ENCODE data around the gene EXOC3L2.
"Not testable (repeated sequence)": the region's sequence is repeated elsewhere in the genome, so short reads cannot be mapped to it uniquely, and the experiment has no call there.

Gene EXOC3L2

GRCh38 chr19:45254044-45254531 lies 8.9 kb upstream of the EXOC3L2 start:
- no peak for DNase-seq

- DNase-seq = peak; percentile 30
These were observed 8.3 kb upstream of the EXOC3L2 start for GRCh38 chr19:45253396-45254027.

GRCh38 chr19:45251452-45252354 lies 6.5 kb upstream of the EXOC3L2 start:
- peak; percentile 21 for DNase-seq

- peak; percentile 73 for DNase-seq
These were observed 5.7 kb upstream of the EXOC3L2 start, which contains the start of gene MARK4 for GRCh38 chr19:45250832-45251451. Gene MARK4, plus strand, starts transcription at chr19:45251271. Its CDS starts 318 bp downstream, at chr19:45251589.

DNA sequence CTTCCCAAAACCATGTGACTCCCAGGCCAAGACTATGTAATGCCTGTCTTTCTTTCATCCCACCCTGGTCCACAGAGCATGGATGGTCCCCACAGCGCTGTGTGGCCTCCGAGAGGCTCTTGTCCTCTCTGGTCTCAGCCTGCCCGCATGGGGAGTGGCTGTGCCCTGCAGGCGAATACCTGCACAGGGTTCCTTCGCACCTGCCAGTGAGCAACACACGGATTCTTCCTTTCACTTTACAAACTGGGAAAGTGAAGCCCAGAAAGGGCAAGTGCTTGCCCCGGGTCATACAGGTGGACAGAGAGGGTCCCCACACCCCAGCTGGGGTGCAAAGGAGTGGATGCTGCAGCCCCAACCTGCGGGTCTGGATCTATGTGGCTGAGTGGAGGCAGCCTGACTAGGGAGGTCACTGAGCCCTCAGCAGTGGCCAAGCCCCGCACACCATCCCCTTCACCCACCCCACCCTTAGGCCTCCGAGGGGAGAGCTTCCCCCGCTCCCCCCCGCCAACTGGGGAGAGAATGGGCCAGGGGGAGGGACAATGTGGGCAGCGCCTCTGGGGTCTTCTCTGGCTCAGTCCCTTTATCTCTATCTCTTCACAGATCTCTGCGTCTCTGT lies 5.1 kb upstream of the EXOC3L2 start:
- DNase-seq = no peak

DNA sequence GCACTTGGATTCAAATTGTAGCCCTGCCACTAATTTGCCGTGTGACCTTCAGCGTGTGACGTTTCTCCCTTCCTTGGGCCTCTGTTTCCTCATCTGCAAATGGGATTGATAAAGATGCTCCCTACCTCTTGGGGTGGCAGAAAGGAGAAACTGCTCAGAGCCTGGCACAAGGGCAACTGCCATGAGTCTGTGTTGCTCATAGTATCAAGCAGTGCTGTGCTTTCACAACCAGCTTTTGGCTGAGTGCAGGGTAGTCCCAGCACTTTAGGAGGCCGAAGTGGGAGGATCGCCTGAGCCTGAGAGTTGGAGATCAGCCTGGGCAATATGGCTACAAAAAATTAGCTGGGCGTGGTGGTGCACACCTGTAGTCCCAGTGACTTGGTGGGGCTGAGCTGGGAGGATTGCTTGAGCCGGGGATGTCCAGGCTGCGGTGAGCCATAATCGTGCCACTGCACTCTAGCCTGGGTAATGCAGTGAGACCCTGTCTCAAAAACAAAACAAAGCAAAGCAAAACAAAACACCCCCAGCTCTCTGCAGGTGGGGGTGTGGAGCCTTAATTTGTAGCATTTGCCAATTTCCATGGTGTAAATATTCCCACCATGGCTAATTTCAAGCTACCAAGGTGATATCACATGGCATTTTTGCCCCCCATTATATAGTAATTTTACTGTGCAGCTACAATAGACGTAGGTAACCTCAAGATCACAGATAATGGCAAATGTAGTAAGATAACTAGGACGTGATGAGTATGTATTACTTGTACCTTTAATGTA lies 4.2 kb upstream of the EXOC3L2 start:
- no peak for DNase-seq

GRCh38 chr19:45247136-45247535 lies 1.9 kb upstream of the EXOC3L2 start:
- DNase-seq = no peak

DNA sequence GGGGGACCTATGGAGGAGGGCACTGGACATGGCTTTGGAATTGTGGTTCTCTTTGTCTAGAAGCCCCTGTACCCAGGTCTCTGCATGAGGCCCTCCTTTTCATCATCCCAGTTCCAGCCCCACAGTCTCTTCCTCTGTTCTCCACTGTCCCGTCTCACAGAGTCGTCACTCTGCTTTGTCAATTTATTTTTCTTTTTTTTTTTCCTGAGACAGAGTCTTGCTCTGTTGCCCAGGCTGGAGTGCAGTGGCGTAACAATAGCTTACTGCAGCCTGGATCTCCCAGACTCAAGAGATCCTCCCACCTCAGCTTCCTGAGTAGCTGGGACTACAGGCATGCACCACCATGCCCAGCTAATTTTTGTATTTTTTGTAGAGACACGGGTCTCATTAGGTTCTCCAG lies 619 bp upstream of the EXOC3L2 start:
- DNase-seq = no peak

DNA sequence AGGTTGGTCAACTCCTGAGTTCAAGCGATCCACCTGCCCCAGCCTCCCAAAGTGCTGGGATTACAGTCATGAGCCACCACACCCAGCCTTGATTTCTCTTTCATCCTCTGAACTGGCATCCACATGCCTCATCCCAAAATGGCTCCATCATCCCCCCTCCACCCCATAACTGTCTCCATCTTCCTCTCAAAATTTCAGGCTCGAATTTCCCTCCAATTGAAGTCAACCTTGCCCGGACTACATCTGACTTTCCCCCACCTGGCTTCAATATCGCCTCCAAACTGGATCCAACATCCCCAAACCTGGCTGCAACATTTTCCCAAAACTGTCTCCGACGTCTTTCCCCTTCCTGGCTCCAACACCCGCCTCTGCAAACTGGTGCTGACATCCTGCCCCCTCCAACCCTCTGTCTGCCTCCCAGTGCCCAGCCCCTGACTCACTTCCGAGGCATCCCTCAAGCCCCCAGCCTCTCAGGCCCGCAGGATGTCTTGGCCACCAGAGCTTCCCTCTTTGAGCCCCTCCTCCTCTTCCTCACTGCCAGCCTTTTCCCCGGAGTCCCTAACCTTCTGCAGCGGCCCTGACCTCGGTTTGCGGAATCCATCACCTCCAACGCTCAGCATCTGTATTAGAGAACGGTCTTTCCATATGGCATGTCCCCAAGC lies 943 bp downstream of the EXOC3L2 start:
- no peak for DNase-seq

- DNase-seq = no peak
These were observed 2.0 kb downstream of the EXOC3L2 start for GRCh38 chr19:45243144-45243732.

GRCh38 chr19:45238556-45238955 lies 6.7 kb downstream of the EXOC3L2 start:
- no peak for DNase-seq

- no peak for DNase-seq
These were observed 9.7 kb downstream of the EXOC3L2 start for GRCh38 chr19:45235485-45235884.

- DNase-seq = no peak
These were observed 10.9 kb downstream of the EXOC3L2 start for GRCh38 chr19:45234089-45234869.

DNA sequence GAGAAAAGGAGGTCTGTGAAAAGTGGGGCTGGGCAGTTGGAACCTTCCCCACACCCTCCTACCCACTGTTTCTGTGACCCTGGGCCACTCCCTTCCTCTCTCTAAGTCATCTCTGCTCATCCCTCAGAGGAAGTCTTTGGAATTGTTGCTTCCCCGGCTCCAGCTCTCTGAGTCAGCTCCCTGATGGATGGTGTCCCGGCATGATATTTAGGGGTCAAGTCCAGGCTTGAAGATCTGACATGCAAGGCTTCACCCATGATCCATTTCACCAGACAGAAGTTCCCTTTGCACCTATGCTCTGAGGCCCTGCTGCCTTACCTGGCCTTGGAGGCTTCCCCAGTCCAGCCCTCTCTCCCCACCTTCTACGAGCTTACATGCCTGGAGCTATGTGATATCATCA lies 13.3 kb downstream of the EXOC3L2 start:
- DNase-seq = no peak

DNA sequence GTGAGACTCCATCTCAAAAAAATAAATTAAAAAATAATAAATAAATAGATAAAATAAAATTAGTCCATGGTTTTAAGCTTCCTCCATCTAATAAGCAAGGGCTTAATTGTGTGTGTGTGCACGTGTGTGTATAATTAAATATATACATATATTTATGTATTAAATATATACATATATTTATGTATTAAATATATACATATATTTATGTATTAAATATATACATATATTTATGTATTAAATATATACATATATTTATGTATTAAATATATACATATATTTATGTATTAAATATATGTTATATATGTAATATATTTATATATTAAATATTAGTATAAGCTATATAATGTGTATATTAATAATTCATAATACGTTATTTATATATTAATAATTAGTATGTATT lies 16.2 kb downstream of the EXOC3L2 start:
- DNase-seq = not testable (repeated sequence)

DNA sequence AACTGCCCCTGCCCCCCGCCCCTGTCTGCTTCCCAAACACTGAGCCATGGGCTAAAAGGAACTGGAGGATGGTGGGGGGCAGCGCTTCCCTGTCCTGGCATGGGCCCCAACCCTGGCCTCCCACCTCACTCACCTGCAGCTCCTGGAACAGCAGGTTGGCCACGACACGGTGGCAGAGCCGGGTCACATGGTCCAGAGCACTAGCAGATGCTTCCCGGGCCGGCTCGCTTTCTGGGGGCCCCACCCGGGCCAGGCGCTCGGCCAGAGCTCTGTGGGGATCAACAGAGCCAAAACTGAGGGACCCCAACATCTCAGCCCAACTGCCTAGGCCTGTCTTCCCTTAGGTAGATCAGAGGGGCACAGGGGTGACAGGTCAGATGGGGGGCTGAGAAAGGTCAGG lies 20.6 kb downstream of the EXOC3L2 start:
- no peak for DNase-seq

DNA sequence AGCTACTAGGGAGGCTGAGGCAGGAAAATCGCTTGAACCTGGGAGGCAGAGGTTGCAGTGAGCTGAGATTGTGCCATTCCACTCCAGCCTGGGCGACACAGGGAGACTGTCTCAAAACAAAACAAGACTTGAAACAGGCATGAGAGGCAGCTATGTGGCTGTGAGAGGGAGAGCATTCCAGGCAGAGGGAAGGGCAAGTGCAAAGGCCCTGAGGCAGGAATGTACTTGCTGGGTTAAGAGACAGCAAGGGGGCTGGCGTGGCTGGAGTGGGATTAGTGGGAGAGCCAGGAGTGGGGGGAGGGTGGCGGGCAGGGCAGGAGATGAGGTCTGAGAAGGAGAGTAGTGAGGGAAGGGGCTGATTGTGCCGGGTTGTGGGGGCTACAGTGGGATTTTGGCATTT lies 21.3 kb downstream of the EXOC3L2 start:
- DNase-seq = no peak

DNA sequence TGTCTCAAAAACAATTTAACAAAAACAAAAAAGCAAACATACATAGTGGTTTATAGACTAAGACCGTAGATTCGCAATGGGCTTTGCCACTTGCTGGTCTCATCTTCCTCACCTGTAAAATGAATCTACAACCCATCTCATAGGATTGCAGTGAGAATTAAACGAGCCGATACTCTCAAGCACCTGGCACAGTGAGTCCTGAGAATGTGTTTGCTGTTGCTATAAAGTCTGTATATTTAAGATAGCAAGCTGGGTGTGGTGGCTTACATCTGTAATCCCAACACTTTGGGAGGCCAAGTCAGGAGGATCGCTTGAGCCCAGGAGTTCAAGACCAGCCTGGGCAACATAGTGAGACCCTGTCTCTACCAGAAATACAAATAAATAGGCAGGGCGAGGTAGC lies 22.5 kb downstream of the EXOC3L2 start:
- no peak for DNase-seq

DNA sequence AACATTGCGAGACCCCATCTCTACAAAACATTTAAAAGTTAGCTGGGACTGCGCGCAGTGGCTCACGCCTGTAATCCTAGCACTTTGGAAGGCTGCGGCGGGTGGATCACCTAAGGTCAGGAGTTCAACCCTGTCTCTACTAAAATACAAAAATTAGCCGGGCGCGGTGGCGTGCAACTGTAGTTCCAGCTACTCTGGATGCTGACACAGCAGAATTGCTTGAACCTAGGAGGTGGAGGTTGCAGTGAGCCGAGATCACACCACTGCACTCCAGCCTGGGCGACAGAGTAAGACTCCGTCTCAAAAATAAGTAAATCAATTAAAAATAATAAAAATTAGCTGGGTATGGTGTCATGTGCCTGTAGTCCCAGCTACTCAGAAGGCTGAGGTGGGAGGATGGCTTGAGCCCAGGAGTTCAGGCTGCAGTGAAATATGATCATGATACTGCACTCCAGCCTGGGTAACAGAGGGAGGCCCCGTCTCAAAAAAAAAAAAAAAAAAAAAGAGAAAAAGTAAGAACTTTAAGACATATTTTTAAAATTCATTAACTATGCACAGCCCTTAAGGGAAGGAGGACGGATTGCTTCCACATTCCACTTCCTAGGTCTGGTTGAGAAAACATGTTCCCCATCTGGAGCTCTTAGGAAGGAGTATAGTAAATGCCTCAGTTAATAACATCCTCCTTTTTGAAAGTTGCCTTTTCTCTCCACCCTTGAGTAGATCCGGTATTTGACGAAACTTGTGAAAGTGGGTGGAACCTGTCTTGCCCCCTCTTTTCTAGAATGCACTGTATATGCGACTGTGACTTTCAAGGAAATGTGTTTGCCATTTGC lies 26.1 kb downstream of the EXOC3L2 start:
- no peak for DNase-seq

GRCh38 chr19:45218426-45218825 lies 26.8 kb downstream of the EXOC3L2 start:
- no peak for DNase-seq

All from CD4-positive, alpha-beta T cell treated with Interleukin-6 for 4 hours (primary cell).